Putamen (tissue), 1 donor: ENCODE measurements around the gene DENND6B.
A peak's percentile ranks its signal among the peaks of the same experiment; 100 is the strongest.

Experiments used
- DNase-seq: peaks from one replicate; pipeline ENCODE4 v3.0.0-alpha.2; 2016; ENCODE audit warnings: low spot score

Gene DENND6B

GRCh38 chr22:50304528-50305392 lies 22.1 kb downstream of the DENND6B start:
- DNase-seq: peak; percentile 62

- peak; percentile 45 for DNase-seq
These were observed 22.8 kb downstream of the DENND6B start for GRCh38 chr22:50303848-50304527.

GRCh38 chr22:50303515-50303847 lies 23.3 kb downstream of the DENND6B start:
- no peak for DNase-seq

GRCh38 chr22:50302564-50302963 lies 24.2 kb downstream of the DENND6B start:
- DNase-seq: no peak

- DNase-seq: no peak
These were observed 24.7 kb downstream of the DENND6B start for GRCh38 chr22:50302041-50302541.

- DNase-seq: no peak
These were observed 25.2 kb downstream of the DENND6B start for GRCh38 chr22:50301581-50301991.

- DNase-seq: no peak
These were observed 26.1 kb downstream of the DENND6B start for GRCh38 chr22:50300620-50301257.

GRCh38 chr22:50299785-50300619 lies 26.8 kb downstream of the DENND6B start:
- DNase-seq: no peak

- no peak for DNase-seq
These were observed 27.7 kb downstream of the DENND6B start for GRCh38 chr22:50298937-50299784.

GRCh38 chr22:50298266-50298637 lies 28.6 kb downstream of the DENND6B start:
- no peak for DNase-seq

GRCh38 chr22:50297510-50298265 lies 29.1 kb downstream of the DENND6B start:
- DNase-seq: no peak

GRCh38 chr22:50296658-50297490 lies 29.9 kb downstream of the DENND6B start:
- DNase-seq: no peak

- DNase-seq: no peak
These were observed 32.5 kb downstream of the DENND6B start for GRCh38 chr22:50294319-50294656.

GRCh38 chr22:50293441-50294318 lies 33.1 kb downstream of the DENND6B start:
- no peak for DNase-seq

- no peak for DNase-seq
These were observed 34.0 kb downstream of the DENND6B start for GRCh38 chr22:50292643-50293440.

- no peak for DNase-seq
These were observed 36.7 kb downstream of the DENND6B start for GRCh38 chr22:50289942-50290630.
